CD14-positive monocyte (primary cell): Measurements from ENCODE around the gene GPATCH2. TPM values are rescaled to one million over a fixed set of nuclear protein-coding genes. Genes with fewer than 3 reads are reported as not detected.

ENCODE experiments used
- DNase-seq, 3 donors: peaks; one replicate each; pipeline ENCODE4 v3.0.0-alpha.2; 2011 to 2022
- H2AFZ ChIP-seq: 2 replicates; pipeline ENCODE4 v1.6.0; 2012; ENCODE audit warnings: mild to moderate bottlenecking, low read depth, low read length, inconsistent platforms; ENCODE audit not compliant: insufficient read depth, poor library complexity, severe bottlenecking
- H3K27ac ChIP-seq, 2 donors: 1 replicate in 1 of 2; 2 replicates in 1 of 2; pipeline ENCODE4 v1.5.1; 2012 to 2013; ENCODE audit warnings: low read length in 2 of 2, control low read depth in 1 of 2, inconsistent platforms in 1 of 2, low read depth in 1 of 2, mild to moderate bottlenecking in 1 of 2
- H3K27me3 ChIP-seq, 2 donors: one replicate each; pipeline versions ENCODE4 v1.6.0 to v1.6.1; 2011 to 2013; ENCODE audit warnings: low read length in 2 of 2; ENCODE audit not compliant: control insufficient read depth in 2 of 2, insufficient read depth in 2 of 2
- H3K36me3 ChIP-seq, 2 donors: replicated peaks in 1 of 2; 1 replicate in 1 of 2; 2 replicates in 1 of 2; pipeline versions ENCODE4 v1.5.1 to v1.6.1; 2012 to 2013; ENCODE audit warnings: low read length in 2 of 2, control low read depth in 1 of 2, inconsistent platforms in 1 of 2, mild to moderate bottlenecking in 1 of 2; ENCODE audit not compliant: insufficient read depth in 2 of 2, control insufficient read depth in 1 of 2
- H3K4me1 ChIP-seq, 2 donors: 1 replicate in 1 of 2; 2 replicates in 1 of 2; pipeline versions ENCODE4 v1.5.1 to v1.6.1; 2012 to 2013; ENCODE audit warnings: low read length in 2 of 2, control low read depth in 1 of 2, inconsistent platforms in 1 of 2, mild to moderate bottlenecking in 1 of 2, moderate library complexity in 1 of 2; ENCODE audit not compliant: insufficient read depth in 2 of 2, control insufficient read depth in 1 of 2
- H3K4me2 ChIP-seq: replicated peaks from 2 replicates; pipeline ENCODE3; 2012; ENCODE audit warnings: low read length, moderate library complexity, mild to moderate bottlenecking; ENCODE audit not compliant: poor library complexity, severe bottlenecking; ENCODE audit errors: extremely low read depth
- H3K4me3 ChIP-seq, 3 experiments: fragments of 200-600 bp in 1 of 3; sonication (generic) in 1 of 3; replicated peaks in 1 of 3; 1 replicate in 2 of 3; 2 replicates in 1 of 3; pipeline ENCODE4 v1.5.1; 2011 to 2013; ENCODE audit warnings: low read length in 3 of 3, mild to moderate bottlenecking in 3 of 3, control low read depth in 2 of 3, low read depth in 2 of 3, inconsistent platforms in 1 of 3, moderate library complexity in 1 of 3
- H3K79me2 ChIP-seq: 2 replicates; pipeline ENCODE4 v1.6.0; 2012; ENCODE audit warnings: mild to moderate bottlenecking, control low read depth, inconsistent platforms, low read length, moderate library complexity; ENCODE audit not compliant: insufficient read depth
- H3K9ac ChIP-seq: 2 replicates; pipeline ENCODE4 v1.6.0; 2017; ENCODE audit warnings: low read length, mild to moderate bottlenecking; ENCODE audit not compliant: insufficient read depth, poor library complexity, severe bottlenecking
- H3K9me3 ChIP-seq, 2 donors: replicated peaks in 1 of 2; 1 replicate in 1 of 2; 2 replicates in 1 of 2; pipeline versions ENCODE4 v1.5.1 to v1.6.1; 2012 to 2013; ENCODE audit warnings: low read length in 2 of 2, control low read depth in 1 of 2; ENCODE audit not compliant: control insufficient read depth in 1 of 2, insufficient read depth in 1 of 2
- H4K20me1 ChIP-seq: 2 replicates; pipeline ENCODE4 v1.6.0; 2012; ENCODE audit warnings: mild to moderate bottlenecking, low read length, control low read depth, moderate library complexity; ENCODE audit not compliant: insufficient read depth
- H3K27ac Mint-ChIP-seq, 7 donors: one replicate each; pipeline ENCODE4 v1.8.0; 2020; ENCODE audit warnings: mild to moderate bottlenecking in 7 of 7, mixed read lengths in 7 of 7, moderate library complexity in 6 of 7, inconsistent platforms in 2 of 7
- H3K27me3 Mint-ChIP-seq, 3 donors: one replicate each; pipeline ENCODE4 v1.8.0; 2021 to 2022; ENCODE audit warnings: low read depth in 3 of 3, mild to moderate bottlenecking in 3 of 3, mixed read lengths in 3 of 3, moderate library complexity in 3 of 3, inconsistent platforms in 1 of 3
- H3K36me3 Mint-ChIP-seq, 2 donors: one replicate each; pipeline ENCODE4 v1.8.0; 2020; ENCODE audit warnings: mixed read lengths in 2 of 2, inconsistent platforms in 1 of 2, mild to moderate bottlenecking in 1 of 2
- H3K4me1 Mint-ChIP-seq: one replicate; pipeline ENCODE4 v1.8.0; 2020; ENCODE audit warnings: mild to moderate bottlenecking, mixed read lengths
- H3K4me3 Mint-ChIP-seq, 2 donors: one replicate each; pipeline ENCODE4 v1.8.0; 2020; ENCODE audit warnings: mild to moderate bottlenecking in 2 of 2, mixed read lengths in 2 of 2, moderate library complexity in 1 of 2
- H3K9me3 Mint-ChIP-seq, 7 donors: one replicate each; pipeline ENCODE4 v1.8.0; 2020 to 2022; ENCODE audit warnings: mixed read lengths in 7 of 7, mild to moderate bottlenecking in 6 of 7, moderate library complexity in 6 of 7, inconsistent platforms in 2 of 7
- CTCF ChIP-seq: fragments of 200-600 bp; IDR thresholded peaks from one replicate; pipeline ENCODE4 v1.8.0; 2022; ENCODE audit warnings: antibody characterized with exemption, mild to moderate bottlenecking
- WGBS: methylation state at CpG from one replicate; pipeline ENCODE4 v1.1.5; 2013; ENCODE audit warnings: missing lambda C conversion rate; ENCODE audit not compliant: insufficient coverage; 5-methylcytosine and 5-hydroxymethylcytosine counted together
- intact Hi-C, 2 donors: fragments of 100-400 bp; cut with micrococcal nuclease; formaldehyde crosslinking; loops; one replicate each; pipeline versions ENCODE4 v1.15.0 to v1.15.1; 2023
- polyA plus RNA-seq, 3 donors: library from polyadenylated mRNA; depleted of rRNA in 1 of 3; unstranded in 2 of 3; stranded (reverse) in 1 of 3; fragments of 300-500 nt in 2 of 3; fragments of >200 nt in 1 of 3; fragmentation: Illumina TruSeq in 2 of 3; gene quantifications; 1 replicate in 2 of 3; 2 replicates in 1 of 3; pipeline ENCODE4 v1.2.3, GENCODE V29; 2012 to 2021

The GPATCH2 gene
- polyA plus RNA-seq, 3 donors = 1.8 to 3.4 (median 1.9) TPM

- H3K27ac ChIP-seq = no peak overlapping the region
- no peaks in the 10 kb centered on the region for H3K4me1 ChIP-seq
- no peaks in the 10 kb centered on the region for H3K27me3 ChIP-seq
- peaks cover 0 to 5% of the 10 kb centered on the region in 2 donors for H3K9me3 ChIP-seq
- Mint-ChIP-seq H3K9me3 (peaks cover 0 to 9% (median 3%) of the 10 kb centered on the region in 7 donors), H3K27ac (no peak overlapping the region), H3K36me3 (no peaks in the 10 kb centered on the region), H3K27me3 (peaks cover 0 to 2% (median 1%) of the 10 kb centered on the region in 3 donors), H3K4me3 (no peak overlapping the region), H3K4me1 (no peaks in the 10 kb centered on the region)
- H3K9ac ChIP-seq = no peak overlapping the region
- 100% methylated on average over 1 of the region's 3 CpGs for WGBS
- intact Hi-C loops = no loop called here
- no peak overlapping the region for H3K4me2 ChIP-seq
- H3K36me3 ChIP-seq = no peaks in the 10 kb centered on the region
- no peaks in the 10 kb centered on the region for H3K79me2 ChIP-seq
- no peak for TF ChIP-seq CTCF
- no peak overlapping the region for H3K4me3 ChIP-seq
- H2AFZ ChIP-seq = no peak overlapping the region
- H4K20me1 ChIP-seq = no peaks in the 10 kb centered on the region
- no peak for DNase-seq
Measured at GRCh38 chr1:217392441-217392840, 238.4 kb downstream of the GPATCH2 start.

- no CpG with 5 or more reads among the region's 5 CpGs for WGBS
- Mint-ChIP-seq H3K4me3 (no peak overlapping the region), H3K27ac (no peak overlapping the region), H3K27me3 (peaks cover 0 to 2% (median 1%) of the 10 kb centered on the region in 3 donors), H3K36me3 (no peaks in the 10 kb centered on the region), H3K4me1 (no peaks in the 10 kb centered on the region), H3K9me3 (peaks cover 0 to 10% (median 5%) of the 10 kb centered on the region in 7 donors)
- Histone ChIP-seq H3K9ac (no peak overlapping the region), H3K9me3 (peaks cover 0 to 6% of the 10 kb centered on the region in 2 donors), H3K4me1 (no peaks in the 10 kb centered on the region), H3K79me2 (no peaks in the 10 kb centered on the region), H4K20me1 (no peaks in the 10 kb centered on the region), H2AFZ (no peak overlapping the region), H3K36me3 (no peaks in the 10 kb centered on the region), H3K27me3 (no peaks in the 10 kb centered on the region), H3K27ac (no peak overlapping the region), H3K4me2 (no peak overlapping the region), H3K4me3 (no peak overlapping the region)
- TF ChIP-seq CTCF = no peak
- intact Hi-C loops = no loop called here
- no peak for DNase-seq
Measured at GRCh38 chr1:217389895-217390294, 241.0 kb downstream of the GPATCH2 start.
